HEK293T (cell line): ENCODE measurements around the gene CALR3.
"Not testable (repeated sequence)": the region's sequence is repeated elsewhere in the genome, so short reads cannot be mapped to it uniquely, and the experiment has no call there.

Source experiments
- CTCF ChIA-PET: fragments of 350-600 bp; formaldehyde crosslinking; extraction: SDS; loops from one replicate; lab custom pipeline; 2021; ENCODE audit warnings: antibody characterized with exemption, inconsistent platforms; lab: Yijun Ruan, JAX
- POLR2A ChIA-PET: fragments of 350-600 bp; formaldehyde crosslinking; extraction: SDS; loops from one replicate; lab custom pipeline; 2020; ENCODE audit warnings: antibody characterized with exemption, inconsistent platforms; lab: Yijun Ruan, JAX
- DNase-seq: peaks from one replicate; pipeline ENCODE4 v3.0.0; 2012; ENCODE audit warnings: mixed read lengths; ENCODE audit errors: extremely low spot score
- ARNT ChIP-seq: fragments of 450-650 bp; IDR thresholded peaks from 2 replicates; pipeline ENCODE4 v1.6.1; 2017; ENCODE audit warnings: mild to moderate bottlenecking
- BHLHE40 ChIP-seq: fragments of 450-650 bp; IDR thresholded peaks from 2 replicates; pipeline ENCODE4 v1.6.1; 2016; ENCODE audit warnings: mild to moderate bottlenecking, moderate library complexity, borderline replicate concordance
- CTBP1 ChIP-seq: fragments of 450-650 bp; IDR thresholded peaks from 2 replicates; pipeline ENCODE4 v1.6.1; 2016; ENCODE audit warnings: borderline replicate concordance
- ELF4 ChIP-seq: fragments of 450-650 bp; IDR thresholded peaks from 2 replicates; pipeline ENCODE4 v1.6.1; 2017; ENCODE audit warnings: antibody characterized with exemption
- FOXA1 ChIP-seq: fragments of 450-650 bp; IDR thresholded peaks from 2 replicates; pipeline ENCODE4 v1.6.1; 2016; ENCODE audit warnings: mild to moderate bottlenecking
- FOXK2 ChIP-seq: fragments of 450-650 bp; IDR thresholded peaks from 2 replicates; pipeline ENCODE4 v1.6.1; 2016; ENCODE audit warnings: mild to moderate bottlenecking
- FOXM1 ChIP-seq: fragments of 450-650 bp; IDR thresholded peaks from 2 replicates; pipeline ENCODE4 v1.6.1; 2017; ENCODE audit warnings: mild to moderate bottlenecking, borderline replicate concordance
- HDGF ChIP-seq: fragments of 450-650 bp; IDR thresholded peaks from 2 replicates; pipeline ENCODE4 v1.6.1; 2017; ENCODE audit warnings: antibody characterized with exemption, borderline replicate concordance
- L3MBTL2 ChIP-seq: fragments of 450-650 bp; conservative IDR thresholded peaks from 2 replicates; pipeline ENCODE4 v1.6.1; 2016; ENCODE audit warnings: mild to moderate bottlenecking
- LEF1 ChIP-seq: fragments of 450-650 bp; IDR thresholded peaks from 2 replicates; pipeline ENCODE4 v1.6.1; 2017; ENCODE audit warnings: mild to moderate bottlenecking, borderline replicate concordance
- NFRKB ChIP-seq: fragments of 450-650 bp; IDR thresholded peaks from 2 replicates; pipeline ENCODE4 v1.6.1; 2016; ENCODE audit warnings: mild to moderate bottlenecking, moderate library complexity
- PKNOX1 ChIP-seq: fragments of 450-650 bp; IDR thresholded peaks from 2 replicates; pipeline ENCODE4 v1.6.1; 2016
- SP1 ChIP-seq: fragments of 450-650 bp; IDR thresholded peaks from 2 replicates; pipeline ENCODE4 v1.6.1; 2017
- SUZ12 ChIP-seq: fragments of 450-650 bp; IDR thresholded peaks from 2 replicates; pipeline ENCODE4 v1.6.1; 2016; ENCODE audit warnings: mild to moderate bottlenecking
- TARDBP ChIP-seq: fragments of 450-650 bp; IDR thresholded peaks from 2 replicates; pipeline ENCODE4 v1.6.1; 2016
- ZNF384 ChIP-seq: fragments of 450-650 bp; IDR thresholded peaks from 2 replicates; pipeline ENCODE4 v1.6.1; 2016

CALR3 gene

GRCh38 chr19:16495982-16496612 lies at the start of gene CALR3, which contains the start of gene C19orf44:
CALR3 (minus strand) TSS chr19:16496167; CDS start chr19:16496129, 38 bp downstream.
C19orf44 (plus strand) TSS chr19:16496394; CDS start chr19:16500793, 4,399 bp downstream.
- CTCF ChIA-PET, result interaction anchor here (1.3 kb wide), 1 partner anchor 54 kb away, joined by 5 read pairs; no protein-coding TSS in a partner anchor
- no peak for TF ChIP-seq SP1
- peak; percentile 93 for TF ChIP-seq SUZ12
- TF ChIP-seq ZNF384, result no peak
- peak; percentile 69 for TF ChIP-seq L3MBTL2
- no peak for TF ChIP-seq TARDBP
- no peak for TF ChIP-seq HDGF
- no peak for TF ChIP-seq FOXM1
- no peak for TF ChIP-seq NFRKB
- TF ChIP-seq FOXK2, result no peak
- no peak for TF ChIP-seq FOXA1
- peak; percentile 98 for TF ChIP-seq ELF4
- no peak for TF ChIP-seq BHLHE40
- no peak for TF ChIP-seq LEF1
- peak; percentile 93 for TF ChIP-seq PKNOX1
- TF ChIP-seq ARNT, result no peak
- TF ChIP-seq CTBP1, result no peak

GRCh38 chr19:16544473-16545231 lies 48.7 kb upstream of the CALR3 start:
- CTCF ChIA-PET, result no interaction called here
- POLR2A ChIA-PET, result no interaction called here
- TF ChIP-seq PKNOX1 (no peak), ELF4 (no peak), FOXK2 (no peak), SUZ12 (no peak), ARNT (no peak), LEF1 (no peak), FOXM1 (no peak), BHLHE40 (no peak), TARDBP (no peak), HDGF (no peak), FOXA1 (no peak), SP1 (no peak), L3MBTL2 (no peak), ZNF384 (no peak), CTBP1 (no peak)

More at GRCh38 chr19:16495982-16496612, at the start of gene CALR3, which contains the start of gene C19orf44:
- POLR2A ChIA-PET, result interaction anchor here (0.7 to 1.6 kb wide), 15 partner anchors 10 to 578 kb away, joined by 3 to 11 read pairs (median 3); partner anchors contain the start of genes EPS15L1 and SMIM7
- peak; percentile 99 for DNase-seq

GRCh38 chr19:16543734-16544133 lies 47.8 kb upstream of the CALR3 start:
- CTCF ChIA-PET, DNase-seq: not testable (repeated sequence)
- POLR2A ChIA-PET, result interaction anchor here (1.1 to 1.5 kb wide), 2 partner anchors 9 to 10 kb away, joined by 4 to 7 read pairs; no protein-coding TSS in a partner anchor

More at GRCh38 chr19:16544473-16545231, 48.7 kb upstream of the CALR3 start:
- no peak for DNase-seq

- CTCF ChIA-PET, result interaction anchor here (0.5 kb wide), 1 partner anchor 62 kb away, joined by 4 read pairs; no protein-coding TSS in a partner anchor
- TF ChIP-seq PKNOX1, result no peak
- no peak for TF ChIP-seq FOXA1
- no peak for TF ChIP-seq ZNF384
- no peak for TF ChIP-seq LEF1
- TF ChIP-seq NFRKB, result no peak
- no peak for TF ChIP-seq L3MBTL2
- no peak for TF ChIP-seq BHLHE40
- TF ChIP-seq FOXK2, result no peak
- no peak for TF ChIP-seq SP1
- TF ChIP-seq ELF4, result no peak
- no peak for TF ChIP-seq FOXM1
- TF ChIP-seq TARDBP, result no peak
- no peak for TF ChIP-seq CTBP1
- no peak for TF ChIP-seq ARNT
- no peak for DNase-seq
- POLR2A ChIA-PET, result interaction anchor here (0.6 to 1.5 kb wide), 5 partner anchors 9 to 117 kb away, joined by 3 to 7 read pairs (median 3); partner anchors contain the start of gene SMIM7
Measured at GRCh38 chr19:16542910-16543472, 47.0 kb upstream of the CALR3 start.

- peak; percentile 99 for DNase-seq
- POLR2A ChIA-PET, result interaction anchor here (0.6 to 1.5 kb wide), 9 partner anchors 9 to 86 kb away, joined by 3 to 7 read pairs (median 3); partner anchors contain the start of gene MED26
- CTCF ChIA-PET, result interaction anchor here (0.5 kb wide), 2 partner anchors 61 to 259 kb away, joined by 4 read pairs; no protein-coding TSS in a partner anchor
- TF ChIP-seq PKNOX1, result no peak
- TF ChIP-seq SUZ12, result no peak
- TF ChIP-seq TARDBP, result no peak
- no peak for TF ChIP-seq FOXA1
- TF ChIP-seq CTBP1, result no peak
- peak; percentile 92 for TF ChIP-seq L3MBTL2
- TF ChIP-seq LEF1, result no peak
- TF ChIP-seq ELF4, result peak; percentile 84
- TF ChIP-seq ARNT, result no peak
- no peak for TF ChIP-seq FOXM1
- TF ChIP-seq BHLHE40, result no peak
- no peak for TF ChIP-seq ZNF384
- no peak for TF ChIP-seq NFRKB
- TF ChIP-seq HDGF, result no peak
- TF ChIP-seq FOXK2, result no peak
Measured at GRCh38 chr19:16542045-16542909, 46.3 kb upstream of the CALR3 start, which contains the start of gene CHERP. CHERP (minus strand) TSS chr19:16542437; CDS start chr19:16542378, 59 bp downstream.
